Smooth muscle cell of the brain vasculature (primary cell): Measurements from ENCODE around the gene SLC7A11.

ENCODE experiments used
- DNase-seq: peaks from one replicate; pipeline ENCODE4 v3.0.0-alpha.2; 2012; ENCODE audit warnings: low read depth, low spot score

Gene SLC7A11

GRCh38 chr4:138209094-138209493 lies 33.1 kb downstream of the SLC7A11 start:
- no peak for DNase-seq

- DNase-seq = no peak
These were observed 36.5 kb downstream of the SLC7A11 start for GRCh38 chr4:138205531-138206233.

- DNase-seq = no peak
These were observed 37.6 kb downstream of the SLC7A11 start for GRCh38 chr4:138204507-138204906.

- DNase-seq = no peak
These were observed 39.5 kb downstream of the SLC7A11 start for GRCh38 chr4:138202686-138203085.

- no peak for DNase-seq
These were observed 41.9 kb downstream of the SLC7A11 start for GRCh38 chr4:138200236-138200590.

GRCh38 chr4:138199568-138200235 lies 42.4 kb downstream of the SLC7A11 start:
- DNase-seq = no peak

- no peak for DNase-seq
These were observed 46.0 kb downstream of the SLC7A11 start for GRCh38 chr4:138196153-138196552.

- no peak for DNase-seq
These were observed 48.2 kb downstream of the SLC7A11 start for GRCh38 chr4:138193963-138194362.

GRCh38 chr4:138192113-138192512 lies 50.0 kb downstream of the SLC7A11 start:
- no peak for DNase-seq

GRCh38 chr4:138190452-138190858 lies 51.7 kb downstream of the SLC7A11 start:
- DNase-seq = no peak

GRCh38 chr4:138189206-138189605 lies 52.9 kb downstream of the SLC7A11 start:
- no peak for DNase-seq

GRCh38 chr4:138188406-138189084 lies 53.6 kb downstream of the SLC7A11 start:
- DNase-seq = no peak

- DNase-seq = no peak
These were observed 56.1 kb downstream of the SLC7A11 start for GRCh38 chr4:138185859-138186645.

GRCh38 chr4:138184886-138185285 lies 57.3 kb downstream of the SLC7A11 start:
- no peak for DNase-seq

GRCh38 chr4:138182838-138183426 lies 59.2 kb downstream of the SLC7A11 start:
- peak; percentile 35 for DNase-seq

GRCh38 chr4:138181287-138181686 lies 60.9 kb downstream of the SLC7A11 start:
- DNase-seq = peak; percentile 40

- DNase-seq = no peak
These were observed 63.6 kb downstream of the SLC7A11 start for GRCh38 chr4:138178566-138178965.

- no peak for DNase-seq
These were observed 64.7 kb downstream of the SLC7A11 start for GRCh38 chr4:138177278-138177968.

GRCh38 chr4:138174981-138175794 lies 67.0 kb downstream of the SLC7A11 start:
- no peak for DNase-seq

GRCh38 chr4:138164208-138164607 lies 77.9 kb downstream of the SLC7A11 start:
- no peak for DNase-seq
